Measurements from ENCODE around the gene ANAPC13.

Gene ANAPC13

DNA sequence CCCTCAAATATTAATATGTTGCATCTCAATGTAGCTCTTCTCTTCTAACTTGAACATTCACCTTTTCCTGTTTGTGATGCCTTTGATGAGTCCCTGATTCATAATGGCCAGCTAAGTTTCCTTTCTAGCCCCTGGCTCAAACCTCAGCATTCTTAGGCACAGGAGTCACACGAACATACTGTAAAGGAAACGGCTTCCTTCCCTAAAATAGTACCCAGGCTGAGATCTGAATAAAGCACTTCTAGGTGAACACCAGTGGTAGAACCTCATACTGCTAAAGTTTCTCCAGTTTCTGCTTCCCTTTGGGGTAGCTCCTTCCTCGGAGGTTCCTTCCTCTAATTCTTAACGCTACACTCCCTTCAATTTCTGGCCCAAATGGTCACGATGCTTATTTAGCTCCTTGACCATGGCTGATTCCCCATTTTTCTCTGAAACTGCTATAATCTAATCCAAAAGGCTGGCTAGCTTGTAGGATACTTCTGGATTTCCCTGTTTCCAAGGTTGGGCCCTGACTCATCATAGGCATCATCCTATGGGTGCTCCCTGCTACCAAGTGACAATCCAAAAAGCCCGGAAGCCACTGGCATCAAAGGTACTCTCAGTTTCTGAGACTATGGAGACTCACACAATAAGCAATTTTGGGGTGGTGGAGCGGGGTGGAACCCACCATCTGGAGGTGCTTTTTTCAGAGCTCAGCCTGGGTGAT is 2.4 kb downstream of the ANAPC13 start:
- no peak for DNase-seq (ENCODE audit: low spot score)
- TF ChIP-seq CTCF (IDR thresholded peaks at IDR 0.05; ENCODE audit: extremely low read depth, missing control alignments): no peak

GRCh38 chr3:134482622-134483021 is 3.2 kb downstream of the ANAPC13 start:
- no peak for TF ChIP-seq CTCF (IDR thresholded peaks at IDR 0.05; ENCODE audit: extremely low read depth, missing control alignments)
- DNase-seq (ENCODE audit: low spot score): no peak

GRCh38 chr3:134481166-134481565 is 4.6 kb downstream of the ANAPC13 start:
- no peak for TF ChIP-seq CTCF (IDR thresholded peaks at IDR 0.05; ENCODE audit: extremely low read depth, missing control alignments)
- DNase-seq (ENCODE audit: low spot score): no peak

DNA sequence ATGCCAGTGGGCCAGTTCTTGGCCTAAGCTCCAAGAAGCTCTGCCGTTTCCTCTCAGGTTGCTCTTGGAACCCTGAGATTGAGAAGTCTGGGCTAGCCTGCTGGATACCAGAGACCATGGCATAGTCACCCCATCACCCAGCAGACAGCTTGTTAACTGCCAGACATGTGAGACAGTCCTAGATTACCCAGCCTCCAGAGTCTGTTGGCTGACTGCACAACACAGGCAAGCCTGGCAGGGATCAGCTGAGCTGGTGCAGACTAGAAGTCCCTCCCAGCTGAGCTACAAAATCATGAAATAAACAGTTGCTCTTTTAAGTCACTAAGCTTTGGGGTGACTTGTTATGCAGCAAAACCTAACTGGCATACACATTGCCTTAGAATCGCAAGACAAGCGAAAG is 5.2 kb downstream of the ANAPC13 start:
- no peak for DNase-seq (ENCODE audit: low spot score)
- no peak for TF ChIP-seq CTCF (IDR thresholded peaks at IDR 0.05; ENCODE audit: extremely low read depth, missing control alignments)

DNA sequence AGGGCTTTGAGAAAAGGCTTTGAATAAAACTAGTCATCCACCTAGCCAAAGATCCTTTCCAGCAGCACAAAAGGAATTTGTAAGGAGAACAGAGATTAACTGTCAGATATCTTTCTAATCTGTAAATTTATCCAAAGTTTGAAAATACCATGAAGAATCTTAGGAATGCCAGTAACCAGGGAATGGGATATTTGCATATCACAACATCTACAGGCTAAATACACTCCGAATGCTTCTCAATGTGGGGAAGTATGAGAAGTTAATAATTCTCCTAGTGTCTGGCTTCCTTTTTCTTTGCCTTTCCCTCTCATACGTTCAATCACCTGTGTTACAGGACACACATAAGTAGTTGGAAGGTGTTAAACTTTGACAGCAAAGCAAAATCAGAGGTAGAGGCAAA is 7.8 kb downstream of the ANAPC13 start:
- DNase-seq (ENCODE audit: low spot score): no peak
- no peak for TF ChIP-seq CTCF (IDR thresholded peaks at IDR 0.05; ENCODE audit: extremely low read depth, missing control alignments)

DNA sequence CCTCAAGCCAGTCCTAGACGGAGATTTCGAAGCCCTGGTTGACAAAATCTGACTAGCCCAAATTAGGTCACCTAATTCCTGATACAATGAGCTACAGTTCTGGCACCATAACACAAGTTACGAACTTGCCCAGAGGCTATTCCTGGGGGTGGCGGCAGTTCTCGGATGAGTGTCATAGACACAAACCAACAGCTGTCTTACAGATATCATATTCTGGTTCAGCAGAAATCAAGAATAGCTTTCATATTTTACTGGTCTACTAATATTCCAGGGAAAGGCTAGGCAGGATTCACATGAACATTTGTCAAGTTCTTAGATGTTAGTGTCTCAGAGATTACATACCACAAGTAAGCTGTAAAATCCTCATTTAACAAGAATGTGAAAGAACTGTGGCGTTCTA is 8.8 kb downstream of the ANAPC13 start:
- no peak for DNase-seq (ENCODE audit: low spot score)
- TF ChIP-seq CTCF (IDR thresholded peaks at IDR 0.05; ENCODE audit: extremely low read depth, missing control alignments): no peak

GRCh38 chr3:134476306-134476705 is 9.5 kb downstream of the ANAPC13 start:
- TF ChIP-seq CTCF (IDR thresholded peaks at IDR 0.05; ENCODE audit: extremely low read depth, missing control alignments): no peak
- DNase-seq (ENCODE audit: low spot score): no peak

Measured in GM20000 (cell line).